Islet precursor cell (in vitro differentiated cells): ENCODE results near the gene FAM98B.

Source experiments
- DNase-seq: peaks from one replicate; pipeline ENCODE4 v3.0.0-alpha.2; 2018

Gene FAM98B

DNA sequence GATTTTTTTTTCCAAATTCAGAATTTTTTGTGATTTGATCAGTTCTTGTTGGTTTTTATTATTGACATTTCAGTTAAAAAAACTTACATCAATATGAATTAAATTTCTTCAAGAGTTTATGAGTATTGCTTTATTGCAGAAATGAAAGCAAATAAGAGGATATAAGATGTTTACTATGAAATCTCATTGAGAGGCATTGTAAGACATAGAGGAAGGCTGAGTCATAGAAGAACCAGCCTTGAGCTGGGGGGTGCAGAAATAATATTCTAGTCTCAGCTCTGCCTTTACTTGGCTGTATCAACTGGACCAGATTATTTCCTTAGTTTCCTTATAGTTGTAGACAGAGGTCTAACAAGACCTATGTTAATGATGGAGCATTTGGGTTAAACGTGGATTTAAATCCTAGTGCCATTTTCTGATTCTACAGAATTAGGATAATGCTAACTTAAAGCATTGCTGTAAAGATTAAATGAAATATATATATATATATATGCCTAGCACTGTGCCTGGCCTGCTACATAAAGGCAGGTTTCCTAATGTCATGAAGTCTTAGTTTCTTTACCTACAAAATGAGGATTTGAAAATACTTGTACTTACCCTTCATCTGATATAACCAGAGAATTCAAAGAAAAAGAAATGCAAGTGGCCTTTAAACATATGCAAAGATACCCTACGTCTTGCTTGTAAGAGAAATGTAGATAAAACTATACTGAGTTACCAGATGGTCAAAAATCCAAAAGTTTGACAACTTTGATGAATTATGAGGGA lies 7.3 kb downstream of the FAM98B start:
- no peak for DNase-seq

GRCh38 chr15:38463893-38464292 lies 10.0 kb downstream of the FAM98B start:
- DNase-seq, result no peak

- DNase-seq, result no peak
These were observed 10.7 kb downstream of the FAM98B start for GRCh38 chr15:38464675-38465074.

- no peak for DNase-seq
These were observed 16.9 kb downstream of the FAM98B start for GRCh38 chr15:38470816-38471215.

DNA sequence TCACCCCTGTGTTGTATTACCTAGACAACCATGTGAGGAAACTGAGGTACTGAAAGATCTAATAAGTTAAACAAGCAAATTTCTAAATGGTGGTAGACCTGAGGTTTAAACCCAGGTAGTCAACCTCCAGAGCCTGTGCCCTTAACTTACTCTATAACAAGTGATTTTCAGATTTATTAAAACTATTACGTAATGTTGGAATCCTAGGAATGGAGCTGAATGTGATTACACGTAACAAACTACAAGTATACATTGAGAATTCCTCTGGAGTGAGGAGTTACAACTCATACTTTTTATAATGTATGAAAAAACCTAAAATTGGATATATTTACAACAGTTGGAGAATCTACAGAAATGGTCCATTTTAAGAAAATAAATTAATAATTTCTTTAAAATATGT lies 18.0 kb downstream of the FAM98B start:
- DNase-seq, result no peak

GRCh38 chr15:38474155-38474757 lies 20.3 kb downstream of the FAM98B start:
- no peak for DNase-seq

DNA sequence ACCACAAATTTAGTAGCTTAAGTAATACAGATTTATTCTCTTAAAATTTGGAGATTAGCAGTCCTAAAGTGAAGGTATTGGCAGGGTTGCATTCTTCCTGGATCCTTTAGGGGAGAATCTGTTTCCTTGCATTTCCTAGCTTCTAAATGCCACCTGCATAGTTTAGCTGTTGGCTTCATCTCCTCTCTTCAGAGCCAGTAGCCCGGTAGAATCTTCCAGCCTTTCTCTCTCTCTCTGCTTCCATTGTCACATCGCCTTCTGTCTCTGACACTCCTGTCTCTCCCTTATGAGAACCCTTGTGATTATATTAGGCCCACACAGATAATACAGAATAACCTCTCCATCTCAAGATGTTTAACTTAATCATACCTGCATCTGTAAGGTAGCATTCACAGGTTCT lies 21.4 kb downstream of the FAM98B start:
- DNase-seq, result no peak

DNA sequence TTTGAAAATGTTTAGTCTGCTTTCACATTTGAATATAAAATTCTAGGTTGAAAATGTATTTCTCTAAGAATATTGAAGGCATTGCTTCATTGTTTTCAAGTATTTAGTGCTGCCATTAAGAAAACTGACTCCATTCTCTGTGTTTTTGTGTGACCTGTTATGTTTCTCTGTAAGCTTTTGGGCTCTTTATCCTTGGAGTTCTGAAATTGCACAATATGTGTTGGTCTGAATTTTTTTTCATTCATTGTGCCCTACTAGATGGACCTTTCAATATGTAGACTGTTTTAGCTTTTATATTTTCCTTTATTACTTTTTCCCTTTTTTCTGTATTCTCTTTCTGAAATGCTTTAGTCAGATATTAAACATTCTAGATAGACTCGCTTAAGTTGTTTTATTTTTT lies 22.2 kb downstream of the FAM98B start:
- DNase-seq, result no peak

- DNase-seq, result no peak
These were observed 23.7 kb downstream of the FAM98B start for GRCh38 chr15:38477637-38478036.

GRCh38 chr15:38479266-38479665 lies 25.3 kb downstream of the FAM98B start:
- DNase-seq, result no peak

GRCh38 chr15:38479756-38480155 lies 25.8 kb downstream of the FAM98B start:
- DNase-seq, result no peak

DNA sequence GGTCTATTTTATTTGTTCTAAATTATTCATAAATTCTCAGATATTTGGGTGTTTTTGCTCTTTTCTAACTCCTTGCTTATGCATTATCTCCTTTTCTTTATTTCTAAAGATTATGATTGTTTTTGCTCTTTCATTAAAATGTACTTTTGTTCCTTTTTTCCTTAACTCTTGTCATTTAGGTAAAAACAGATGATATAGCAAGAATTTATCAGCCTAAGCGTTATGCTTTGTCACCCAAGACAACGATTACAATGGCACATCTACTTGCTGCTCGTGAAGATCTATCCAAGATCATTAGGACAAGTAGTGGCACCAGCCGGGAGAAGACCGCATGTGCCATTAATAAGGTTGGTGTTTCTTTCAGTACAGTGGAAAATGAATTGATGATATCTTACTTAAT lies 27.2 kb downstream of the FAM98B start:
- no peak for DNase-seq

GRCh38 chr15:38481761-38482160 lies 27.8 kb downstream of the FAM98B start:
- no peak for DNase-seq

DNA sequence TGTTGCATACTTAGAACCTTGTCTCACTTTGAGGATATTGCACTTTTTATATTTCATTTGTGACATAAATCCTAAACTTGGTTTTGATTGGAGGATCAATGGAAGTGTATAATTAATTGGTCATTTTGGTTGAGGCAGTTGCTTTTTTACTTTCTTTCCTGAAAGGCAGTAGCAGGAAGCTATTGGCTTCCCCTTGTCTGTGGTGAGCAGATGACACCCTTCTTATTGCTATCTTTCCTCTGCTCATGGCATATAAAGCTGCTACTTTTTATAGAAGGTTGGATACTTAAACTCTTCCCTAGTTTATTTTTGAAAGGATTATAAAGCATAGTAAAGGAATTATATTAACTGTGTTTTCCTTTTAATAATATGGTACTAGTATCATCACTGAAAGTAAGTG lies 28.6 kb downstream of the FAM98B start:
- DNase-seq, result no peak

- no peak for DNase-seq
These were observed 33.0 kb downstream of the FAM98B start for GRCh38 chr15:38486936-38487335.

DNA sequence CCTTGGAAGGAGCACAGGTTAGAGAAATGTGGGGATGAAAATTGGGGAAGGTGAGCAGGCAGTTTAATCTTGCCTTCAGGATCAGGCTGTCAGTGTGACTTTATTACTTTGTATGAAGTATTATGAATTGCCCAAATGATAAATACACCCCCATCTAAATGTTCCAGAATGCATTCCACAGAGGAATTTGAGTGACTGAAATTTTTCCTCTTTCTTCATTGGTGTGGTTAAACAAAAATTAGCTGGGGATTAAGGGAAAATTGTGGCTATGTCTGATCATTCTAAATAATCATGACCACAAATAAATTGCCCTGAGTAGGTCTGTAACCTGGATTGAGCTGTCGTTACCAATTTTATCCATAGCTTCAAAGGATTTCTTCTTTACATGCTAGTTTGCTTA lies 33.5 kb downstream of the FAM98B start:
- DNase-seq, result no peak

DNA sequence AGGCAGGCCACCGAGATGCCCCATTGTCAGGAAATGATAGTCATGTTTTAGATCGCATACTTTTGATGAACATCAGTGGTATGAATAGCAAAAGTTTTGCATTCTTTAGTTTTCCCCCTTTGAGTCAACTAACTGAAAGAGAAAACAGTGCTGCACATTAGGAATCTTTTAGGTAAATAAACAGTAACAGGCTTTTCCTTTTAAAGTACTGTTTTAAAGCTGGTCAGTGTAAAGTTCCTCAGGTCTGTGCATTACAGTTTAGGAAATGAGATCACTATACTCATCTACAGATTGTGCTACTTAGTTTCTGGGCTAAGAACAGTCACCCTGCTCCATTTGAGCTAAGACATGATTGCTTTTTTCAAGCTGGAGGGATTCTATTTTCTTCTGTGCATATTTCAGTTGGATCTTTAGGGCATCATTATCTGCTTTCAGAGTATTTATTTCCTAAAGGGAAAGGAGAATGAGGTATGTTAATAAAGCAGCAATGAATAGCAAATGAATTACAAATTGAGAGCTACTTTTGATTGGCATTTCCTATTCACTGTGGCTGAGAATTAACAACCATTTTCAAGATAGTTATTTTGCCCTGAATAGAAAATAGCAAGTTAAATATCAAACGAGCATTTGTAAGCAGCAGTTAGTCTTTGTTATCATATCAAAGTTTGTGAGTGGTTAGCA lies 36.5 kb downstream of the FAM98B start:
- DNase-seq, result no peak

DNA sequence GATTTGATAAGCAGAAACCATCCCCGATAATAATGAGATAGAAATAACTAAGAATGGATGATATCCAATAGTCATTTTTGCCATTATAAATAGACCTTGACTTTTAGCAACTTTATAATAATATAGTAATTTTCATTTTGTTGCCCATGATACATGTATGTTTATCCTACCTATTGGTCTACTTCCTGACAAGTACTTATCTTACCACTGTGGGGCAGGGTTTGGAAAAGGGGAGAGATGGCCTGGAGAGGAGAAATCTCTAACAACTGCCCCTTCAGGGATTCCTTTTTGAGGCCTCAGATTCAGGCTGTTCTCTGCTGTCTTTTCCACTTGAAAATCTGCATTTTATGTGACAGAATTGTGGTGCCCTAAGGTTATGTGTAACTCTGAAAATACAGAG lies 42.2 kb downstream of the FAM98B start:
- no peak for DNase-seq

GRCh38 chr15:38499651-38500050 lies 45.7 kb downstream of the FAM98B start:
- DNase-seq, result no peak

DNA sequence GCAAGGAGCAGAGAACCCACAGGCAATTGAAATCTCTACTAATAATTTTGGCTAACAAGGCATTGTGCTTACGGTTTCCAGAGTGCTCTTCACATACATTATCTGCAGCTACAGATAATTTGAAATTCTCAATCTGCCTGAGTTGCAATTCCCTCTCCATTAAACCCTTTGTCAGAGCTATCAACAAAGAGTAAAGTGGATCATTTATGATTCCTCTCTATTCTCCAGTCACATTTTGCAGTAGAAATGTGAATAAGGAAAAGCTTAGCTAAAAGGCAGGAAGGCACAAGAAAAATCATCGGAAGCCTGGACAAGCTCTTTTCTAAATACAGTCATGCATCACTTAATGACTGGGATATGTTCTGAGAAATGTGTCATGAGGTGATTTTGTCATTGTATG lies 49.6 kb downstream of the FAM98B start:
- DNase-seq, result no peak

DNA sequence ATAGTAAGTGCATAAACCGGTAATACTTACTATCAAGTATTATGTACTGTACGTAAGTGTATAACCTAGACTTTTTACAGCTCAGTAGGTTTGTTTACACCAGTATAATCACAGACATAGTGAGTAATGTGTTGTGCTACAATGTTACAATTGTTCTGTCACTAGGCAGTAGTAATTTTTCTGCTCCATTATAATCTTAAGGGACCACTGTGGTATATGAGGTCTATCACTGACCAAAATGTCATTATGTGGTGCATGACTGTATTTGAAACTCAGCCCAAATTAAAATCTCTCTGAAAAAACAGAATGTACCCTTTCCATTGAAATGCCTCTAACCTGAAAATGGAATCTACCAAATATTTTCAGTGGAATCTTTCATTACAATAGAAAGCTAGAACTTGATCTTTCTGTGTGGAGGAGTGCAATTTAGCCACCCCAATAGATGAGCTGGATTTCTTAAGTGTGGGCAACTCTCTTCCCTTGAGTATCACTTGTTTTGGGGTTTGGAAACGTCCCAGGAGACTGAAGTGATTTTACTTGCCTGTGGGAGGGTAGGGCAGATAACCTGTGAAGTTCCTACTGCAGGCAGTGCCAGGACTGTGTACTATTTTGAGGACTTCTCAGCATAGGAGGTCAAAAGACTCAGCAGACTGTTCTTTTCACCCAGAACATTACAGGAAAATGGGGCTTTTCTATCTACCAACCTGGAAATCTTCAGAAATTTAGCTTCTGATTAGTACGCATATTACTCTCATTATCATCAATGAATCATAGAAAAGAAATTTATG lies 50.9 kb downstream of the FAM98B start:
- DNase-seq, result no peak

DNA sequence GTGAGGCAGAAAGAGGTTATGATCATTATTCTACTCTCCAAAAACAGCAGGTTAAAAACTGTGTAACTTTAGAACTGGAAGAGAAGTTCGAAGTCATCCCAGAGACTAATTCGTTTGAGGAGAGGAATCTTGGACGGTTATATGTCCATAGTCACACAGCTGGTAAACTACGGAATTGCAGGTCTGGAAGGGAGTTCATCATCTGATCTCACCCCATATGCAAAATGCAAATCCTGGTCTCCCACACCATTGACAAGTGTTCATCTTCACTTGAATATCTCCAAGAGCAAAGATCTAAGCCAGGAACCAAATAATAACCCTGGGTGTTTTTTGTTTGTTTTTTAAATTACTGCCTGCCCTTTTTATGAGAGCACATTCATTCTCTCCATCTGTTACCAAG lies 53.1 kb downstream of the FAM98B start:
- no peak for DNase-seq

- DNase-seq, result no peak
These were observed 53.6 kb downstream of the FAM98B start for GRCh38 chr15:38507570-38507969.

- DNase-seq, result no peak
These were observed 54.7 kb downstream of the FAM98B start for GRCh38 chr15:38508647-38509046.
